GM12872 (cell line): Measurements from ENCODE around the gene TXLNA.

Experiments
- CTCF ChIP-seq: IDR thresholded peaks from 3 replicates; pipeline ENCODE4 v1.5.1; 2011; ENCODE audit warnings: low read depth, mild to moderate bottlenecking, low read length, moderate library complexity; ENCODE audit not compliant: insufficient read depth

The TXLNA gene

GRCh38 chr1:32239337-32239736 lies 59.9 kb downstream of the TXLNA start:
- no peak for TF ChIP-seq CTCF

DNA sequence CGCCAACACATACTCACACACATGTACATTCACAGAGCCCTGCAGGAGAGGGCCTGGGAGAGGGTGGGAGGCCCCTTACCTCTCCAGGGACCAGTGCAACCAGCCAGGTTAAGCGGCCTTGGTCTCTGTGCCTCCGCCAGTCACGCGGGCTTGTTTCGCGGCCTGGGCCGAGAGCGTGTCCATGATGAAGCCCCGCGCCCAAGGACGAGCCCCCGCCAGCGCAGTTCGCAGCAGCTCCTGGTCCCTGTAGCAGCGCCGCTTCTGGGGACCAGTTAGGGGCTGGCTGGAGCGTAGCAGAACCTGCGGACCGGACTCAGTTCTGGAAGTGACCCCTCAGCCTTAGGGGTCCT lies 60.3 kb downstream of the TXLNA start:
- no peak for TF ChIP-seq CTCF

DNA sequence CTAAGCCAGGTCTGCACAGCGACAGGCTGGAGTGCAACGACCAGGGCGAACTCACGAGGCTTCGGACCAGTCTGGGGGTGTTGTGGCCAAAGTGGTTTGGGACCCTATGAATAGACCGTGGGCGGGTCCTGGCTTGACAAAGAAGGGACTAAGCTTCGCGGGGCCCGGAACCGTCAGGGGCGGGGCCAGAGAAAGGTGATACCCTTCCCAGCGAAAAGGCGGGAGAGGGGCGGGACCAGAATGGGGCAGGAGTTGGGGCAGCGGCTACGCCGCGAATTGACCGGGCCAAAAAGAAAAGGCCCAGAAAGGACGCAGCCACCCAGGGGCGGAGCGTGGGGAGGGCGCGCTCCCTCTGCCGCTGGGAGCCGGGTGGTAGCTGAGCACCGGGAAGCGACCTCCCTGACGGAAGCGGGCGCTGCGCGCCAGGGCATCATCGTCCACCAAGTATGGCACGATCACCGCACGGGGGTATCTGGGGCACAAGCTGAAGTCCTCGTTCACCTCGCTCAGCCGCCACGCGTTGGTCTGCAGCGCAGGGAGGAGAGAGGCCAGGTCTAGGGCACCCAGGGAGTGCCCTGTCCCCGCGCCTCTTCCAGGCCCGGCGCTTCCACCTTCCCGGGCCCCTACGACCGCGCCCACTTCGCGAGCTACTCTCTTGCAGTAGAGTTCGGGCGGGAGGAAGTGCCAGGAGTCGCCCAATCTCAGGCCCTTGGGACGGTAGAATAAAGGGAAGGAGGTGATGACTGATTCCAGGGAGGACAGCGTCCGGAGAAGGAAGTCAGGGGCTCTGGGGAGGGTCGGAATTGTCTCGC lies 60.9 kb downstream of the TXLNA start:
- peak; percentile 47 for TF ChIP-seq CTCF

DNA sequence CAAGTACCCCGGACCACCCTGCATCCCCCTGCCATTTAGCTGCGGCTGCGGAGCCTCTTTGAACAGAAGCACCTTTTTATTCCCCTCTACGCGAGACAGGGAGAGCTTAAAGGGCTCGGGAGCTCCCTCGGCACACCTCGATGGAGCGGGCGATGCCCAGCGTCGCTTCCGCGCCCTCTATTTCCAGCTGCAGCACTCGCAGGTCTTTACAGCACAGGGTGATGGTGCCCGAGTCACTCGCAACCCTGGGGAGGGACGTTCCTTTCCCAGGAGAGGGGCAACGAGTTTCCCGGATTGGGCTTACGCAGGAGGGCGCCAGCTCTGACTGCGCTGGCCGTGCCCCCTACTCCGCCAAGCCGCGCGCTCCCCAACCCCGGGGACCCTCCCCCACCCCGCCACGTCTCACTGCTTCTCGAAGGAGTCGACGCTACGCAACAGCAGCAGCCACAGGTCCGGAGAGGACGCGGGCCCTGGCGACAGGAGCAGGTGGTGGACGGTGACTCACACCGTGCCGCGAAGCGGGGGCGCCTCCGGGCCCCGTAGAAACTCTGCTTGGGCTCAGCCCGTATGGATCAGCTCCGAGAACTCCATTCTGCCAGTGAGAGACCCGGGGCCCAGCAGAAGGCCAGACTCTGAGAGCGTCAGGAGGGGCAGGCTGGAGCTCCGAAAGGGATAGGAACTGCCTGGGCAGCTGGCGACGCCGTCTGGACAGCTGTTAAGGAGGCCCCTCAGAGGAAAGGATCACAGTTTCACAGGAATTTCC lies 61.7 kb downstream of the TXLNA start:
- TF ChIP-seq CTCF, result peak; percentile 29; the same call in 1 of the 3 replicates

DNA sequence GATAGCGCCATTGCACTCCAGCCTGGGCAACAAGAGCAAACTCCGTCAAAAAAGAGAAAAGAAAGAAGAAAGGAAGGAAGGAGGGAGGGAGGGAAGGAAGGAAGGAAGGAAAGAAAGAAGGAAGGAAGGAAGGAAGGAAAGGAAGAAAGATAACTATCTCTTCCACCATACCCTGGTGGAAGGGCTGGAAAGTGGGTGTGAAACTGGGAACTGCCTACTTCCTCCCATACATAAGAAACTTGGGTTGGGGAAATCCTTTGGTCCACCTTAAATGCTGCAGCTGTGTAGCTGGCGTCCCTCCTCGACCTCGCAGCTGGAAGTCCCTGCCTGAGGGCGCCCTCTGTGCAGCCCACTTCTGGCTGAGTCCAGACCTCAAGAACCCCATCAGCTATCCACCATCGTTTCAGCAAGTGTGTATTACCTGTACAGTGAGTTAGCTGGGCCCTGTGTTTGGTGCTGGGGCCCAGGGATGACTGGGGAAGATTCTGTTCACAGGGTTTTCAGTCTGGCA lies 62.9 kb downstream of the TXLNA start:
- TF ChIP-seq CTCF, result no peak

DNA sequence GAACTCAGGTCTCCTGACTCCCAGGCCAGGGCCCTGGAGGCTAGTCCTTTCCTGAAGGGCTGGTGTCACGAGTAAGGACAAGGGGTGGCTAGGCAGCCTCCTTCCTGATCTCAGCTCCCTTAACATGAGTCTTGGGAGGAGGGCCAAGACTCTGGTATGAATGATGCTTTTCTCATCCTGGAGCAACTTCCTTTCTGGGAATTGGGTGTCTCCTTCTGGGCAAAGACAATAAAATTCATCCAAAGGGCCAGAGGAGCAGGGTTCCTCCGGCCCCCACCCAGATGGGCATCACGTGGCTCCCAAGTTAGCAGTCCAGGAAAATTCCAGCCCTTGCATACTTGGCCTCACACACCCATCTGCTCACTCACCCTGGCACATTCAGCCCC lies 67.4 kb downstream of the TXLNA start, which contains the start of gene FAM167B:
FAM167B (plus strand) TSS at position 335 of the 386 bp plus-strand sequence. CDS start 200 bp downstream, outside the sequence.
- TF ChIP-seq CTCF, result no peak

GRCh38 chr1:32247452-32247851 lies 68.0 kb downstream of the TXLNA start:
- no peak for TF ChIP-seq CTCF
